HEK293 (cell line): Measurements from ENCODE around the gene TNS4.

Source experiments
- CTCF ChIA-PET: fragments of 350-600 bp; formaldehyde crosslinking; extraction: SDS; loops from one replicate; lab custom pipeline; 2021; ENCODE audit warnings: antibody characterized with exemption; lab: Yijun Ruan, JAX
- POLR2A ChIA-PET: fragments of 300-600 bp; formaldehyde crosslinking; extraction: SDS; loops from one replicate; lab custom pipeline; 2020; ENCODE audit warnings: antibody characterized with exemption, inconsistent platforms; lab: Yijun Ruan, JAX
- H3K27ac ChIP-seq: fragments of 200-500 bp; sonication (Bioruptor generic); 2 replicates; pipeline ENCODE4 v1.5.1; 2014; ENCODE audit warnings: low read depth, low read length, control low read depth, inconsistent platforms; ENCODE audit errors: extremely low read depth
- H3K36me3 ChIP-seq, 2 experiments: fragments of 200-500 bp in 1 of 2; sonication (Bioruptor generic) in 1 of 2; 1 replicate in 1 of 2; 2 replicates in 1 of 2; pipeline ENCODE4 v1.5.1; 2014 to 2017; ENCODE audit warnings: inconsistent platforms in 2 of 2, low read length in 2 of 2; ENCODE audit not compliant: control insufficient read depth in 2 of 2, insufficient read depth in 1 of 2
- H3K4me1 ChIP-seq: fragments of 200-500 bp; sonication (Bioruptor generic); 2 replicates; pipeline ENCODE4 v1.5.1; 2014; ENCODE audit warnings: mild to moderate bottlenecking, low read length, inconsistent platforms; ENCODE audit not compliant: control insufficient read depth, insufficient read depth
- H3K4me3 ChIP-seq: 2 replicates; pipeline ENCODE4 v1.5.1; 2011; ENCODE audit warnings: low read depth, mild to moderate bottlenecking, control low read depth, low read length, moderate library complexity
- H3K9me3 ChIP-seq: fragments of 200-500 bp; sonication (Bioruptor generic); 2 replicates; pipeline ENCODE4 v1.5.1; 2014; ENCODE audit warnings: low read depth, low read length, inconsistent platforms; ENCODE audit not compliant: control insufficient read depth, insufficient read depth
- BCL11A ChIP-seq: fragments of 450-650 bp; formaldehyde crosslinking; IDR thresholded peaks from 2 replicates; pipeline ENCODE4 v1.5.1; 2016; ENCODE audit warnings: low read depth, missing biosample characterization, missing genetic modification characterization
- GLIS2 ChIP-seq: fragments of 450-650 bp; formaldehyde crosslinking; IDR thresholded peaks from 2 replicates; pipeline ENCODE4 v1.5.1; 2016; ENCODE audit warnings: missing biosample characterization, missing genetic modification characterization
- HIC1 ChIP-seq: fragments of 450-650 bp; formaldehyde crosslinking; IDR thresholded peaks from 2 replicates; pipeline ENCODE4 v1.5.1; 2016; ENCODE audit warnings: missing biosample characterization, missing genetic modification characterization
- KLF16 ChIP-seq: fragments of 450-650 bp; formaldehyde crosslinking; IDR thresholded peaks from 2 replicates; pipeline ENCODE4 v1.5.1; 2017; ENCODE audit warnings: missing biosample characterization, missing genetic modification characterization
- SCRT2 ChIP-seq: fragments of 450-650 bp; formaldehyde crosslinking; IDR thresholded peaks from 2 replicates; pipeline ENCODE4 v1.5.1; 2016; ENCODE audit warnings: missing biosample characterization, missing genetic modification characterization
- WT1 ChIP-seq: fragments of 450-650 bp; formaldehyde crosslinking; IDR thresholded peaks from 2 replicates; pipeline ENCODE4 v1.5.1; 2016; ENCODE audit warnings: missing biosample characterization, missing genetic modification characterization
- YY1 ChIP-seq: fragments of 450-650 bp; formaldehyde crosslinking; IDR thresholded peaks from 2 replicates; pipeline ENCODE4 v1.5.1; 2018; ENCODE audit warnings: missing biosample characterization, missing genetic modification characterization
- ZBTB1 ChIP-seq: fragments of 450-650 bp; formaldehyde crosslinking; IDR thresholded peaks from 2 replicates; pipeline ENCODE4 v1.5.1; 2016; ENCODE audit warnings: missing biosample characterization, missing genetic modification characterization
- ZBTB26 ChIP-seq: fragments of 450-650 bp; formaldehyde crosslinking; optimal IDR thresholded peaks from 2 replicates; pipeline ENCODE3; 2016; ENCODE audit warnings: missing biosample characterization, mild to moderate bottlenecking, missing genetic modification characterization
- ZEB2 ChIP-seq: fragments of 450-650 bp; formaldehyde crosslinking; IDR thresholded peaks from 2 replicates; pipeline ENCODE4 v1.5.1; 2016; ENCODE audit warnings: missing biosample characterization, missing genetic modification characterization
- ZFP3 ChIP-seq: fragments of 450-650 bp; formaldehyde crosslinking; IDR thresholded peaks from 2 replicates; pipeline ENCODE4 v1.5.1; 2016; ENCODE audit warnings: low read depth, missing biosample characterization, missing genetic modification characterization
- ZNF10 ChIP-seq: fragments of 450-650 bp; formaldehyde crosslinking; IDR thresholded peaks from 2 replicates; pipeline ENCODE4 v1.5.1; 2017; ENCODE audit warnings: missing biosample characterization, missing genetic modification characterization
- ZNF138 ChIP-seq: fragments of 450-650 bp; formaldehyde crosslinking; IDR thresholded peaks from 2 replicates; pipeline ENCODE4 v1.5.1; 2016; ENCODE audit warnings: missing biosample characterization, missing genetic modification characterization, borderline replicate concordance
- ZNF302 ChIP-seq: fragments of 450-650 bp; formaldehyde crosslinking; IDR thresholded peaks from 2 replicates; pipeline ENCODE4 v1.5.1; 2016; ENCODE audit warnings: missing biosample characterization, missing genetic modification characterization, low read depth
- ZNF324 ChIP-seq: fragments of 450-650 bp; formaldehyde crosslinking; IDR thresholded peaks from 2 replicates; pipeline ENCODE4 v1.5.1; 2016; ENCODE audit warnings: missing biosample characterization, missing genetic modification characterization
- ZNF341 ChIP-seq: fragments of 450-650 bp; formaldehyde crosslinking; IDR thresholded peaks from 2 replicates; pipeline ENCODE4; 2016; ENCODE audit warnings: low read depth, missing biosample characterization, missing genetic modification characterization
- ZNF423 ChIP-seq: fragments of 450-650 bp; formaldehyde crosslinking; IDR thresholded peaks from 2 replicates; pipeline ENCODE4 v1.5.1; 2016; ENCODE audit warnings: missing biosample characterization, missing genetic modification characterization
- ZNF426 ChIP-seq: fragments of 450-650 bp; formaldehyde crosslinking; IDR thresholded peaks from 2 replicates; pipeline ENCODE4 v1.5.1; 2017; ENCODE audit warnings: missing biosample characterization, missing genetic modification characterization, mild to moderate bottlenecking, inconsistent platforms, moderate library complexity
- ZNF488 ChIP-seq: fragments of 450-650 bp; formaldehyde crosslinking; IDR thresholded peaks from 2 replicates; pipeline ENCODE4 v1.5.1; 2016; ENCODE audit warnings: missing biosample characterization, missing genetic modification characterization
- ZNF561 ChIP-seq: fragments of 450-650 bp; IDR thresholded peaks from 2 replicates; pipeline ENCODE4 v1.5.1; 2018; ENCODE audit warnings: missing biosample characterization, missing genetic modification characterization, borderline replicate concordance
- ZNF585B ChIP-seq: fragments of 450-650 bp; formaldehyde crosslinking; IDR thresholded peaks from 2 replicates; pipeline ENCODE4 v1.5.1; 2016; ENCODE audit warnings: missing biosample characterization, missing genetic modification characterization
- ZNF629 ChIP-seq: fragments of 450-650 bp; formaldehyde crosslinking; IDR thresholded peaks from 2 replicates; pipeline ENCODE4 v1.5.1; 2017; ENCODE audit warnings: missing biosample characterization, missing genetic modification characterization
- ZNF707 ChIP-seq: fragments of 450-650 bp; formaldehyde crosslinking; IDR thresholded peaks from 2 replicates; pipeline ENCODE4 v1.5.1; 2016; ENCODE audit warnings: missing biosample characterization, missing genetic modification characterization
- ZNF76 ChIP-seq: fragments of 450-650 bp; formaldehyde crosslinking; IDR thresholded peaks from 2 replicates; pipeline ENCODE4; 2016; ENCODE audit warnings: low read depth, missing biosample characterization, missing genetic modification characterization, borderline replicate concordance
- TF ChIP-seq, protein P1 (sequence below): fragments of 450-650 bp; formaldehyde crosslinking; IDR thresholded peaks from 2 replicates; pipeline ENCODE4 v1.5.1; 2016; ENCODE audit warnings: missing biosample characterization, missing genetic modification characterization
- TF ChIP-seq, protein P2 (sequence below): fragments of 450-650 bp; formaldehyde crosslinking; IDR thresholded peaks from 2 replicates; pipeline ENCODE4 v1.5.1; 2017; ENCODE audit warnings: missing biosample characterization, missing genetic modification characterization
- TF ChIP-seq, protein P3 (sequence below): sonication (generic); formaldehyde crosslinking; IDR thresholded peaks from 2 replicates; pipeline ENCODE4 v1.8.1; 2022; ENCODE audit warnings: mild to moderate bottlenecking, moderate library complexity, missing genetic modification reagents

TNS4 gene

GRCh38 chr17:40443196-40443987 lies 58.0 kb downstream of the TNS4 start, which contains the start of gene IGFBP4:
Gene IGFBP4 (plus strand): TSS chr17:40443450. CDS start chr17:40443736, 286 bp downstream.
- CTCF ChIA-PET: interaction anchor here (0.6 to 9.9 kb wide), 21 partner anchors 10 to 439 kb away, joined by 3 to 194 read pairs (median 4); no protein-coding TSS in a partner anchor
- peak within 1 kb of the TSS; percentile 46; the same call in 1 of the 2 replicates for H3K27ac ChIP-seq
- H3K4me3 ChIP-seq: peak within 1 kb of the TSS; percentile 16
- TF ChIP-seq ZNF426 (tag by site-specific recombination) (no peak), KLF16 (tag by site-specific recombination) (0 out of 2 replicates have a peak, but pooled peaks have one; percentile 26), WT1 (tag by site-specific recombination) (no peak), GLIS2 (tag by site-specific recombination) (peak; percentile 83), ZNF324 (no peak), ZEB2 (tag by site-specific recombination) (no peak), ZNF585B (no peak), ZNF423 (tag by site-specific recombination) (0 out of 2 replicates have a peak, but pooled peaks have one; percentile 62), ZNF341 (tag by site-specific recombination) (peak; percentile 70), ZNF138 (tag by site-specific recombination) (no peak), ZNF488 (tag by site-specific recombination) (no peak), YY1 (tag by site-specific recombination) (no peak), ZNF561 (tag by site-specific recombination) (no peak), BCL11A (tag by site-specific recombination) (no peak), ZNF302 (no peak), ZBTB26 (tag by site-specific recombination) (peak; percentile 48), ZBTB1 (tag by site-specific recombination) (no peak), ZNF10 (tag by site-specific recombination) (no peak), ZNF76 (tag by site-specific recombination) (no peak), ZNF707 (no peak), ZFP3 (tag by site-specific recombination) (no peak), SCRT2 (no peak), HIC1 (tag by site-specific recombination) (peak; percentile 57; the same call in 1 of the 2 replicates), ZNF629 (tag by site-specific recombination) (no peak)
- TF ChIP-seq, protein P1, sequence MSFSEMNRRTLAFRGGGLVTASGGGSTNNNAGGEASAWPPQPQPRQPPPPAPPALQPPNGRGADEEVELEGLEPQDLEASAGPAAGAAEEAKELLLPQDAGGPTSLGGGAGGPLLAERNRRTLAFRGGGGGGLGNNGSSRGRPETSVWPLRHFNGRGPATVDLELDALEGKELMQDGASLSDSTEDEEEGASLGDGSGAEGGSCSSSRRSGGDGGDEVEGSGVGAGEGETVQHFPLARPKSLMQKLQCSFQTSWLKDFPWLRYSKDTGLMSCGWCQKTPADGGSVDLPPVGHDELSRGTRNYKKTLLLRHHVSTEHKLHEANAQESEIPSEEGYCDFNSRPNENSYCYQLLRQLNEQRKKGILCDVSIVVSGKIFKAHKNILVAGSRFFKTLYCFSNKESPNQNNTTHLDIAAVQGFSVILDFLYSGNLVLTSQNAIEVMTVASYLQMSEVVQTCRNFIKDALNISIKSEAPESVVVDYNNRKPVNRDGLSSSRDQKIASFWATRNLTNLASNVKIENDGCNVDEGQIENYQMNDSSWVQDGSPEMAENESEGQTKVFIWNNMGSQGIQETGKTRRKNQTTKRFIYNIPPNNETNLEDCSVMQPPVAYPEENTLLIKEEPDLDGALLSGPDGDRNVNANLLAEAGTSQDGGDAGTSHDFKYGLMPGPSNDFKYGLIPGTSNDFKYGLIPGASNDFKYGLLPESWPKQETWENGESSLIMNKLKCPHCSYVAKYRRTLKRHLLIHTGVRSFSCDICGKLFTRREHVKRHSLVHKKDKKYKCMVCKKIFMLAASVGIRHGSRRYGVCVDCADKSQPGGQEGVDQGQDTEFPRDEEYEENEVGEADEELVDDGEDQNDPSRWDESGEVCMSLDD (tag by site-specific recombination): no peak
- TF ChIP-seq, protein P2, sequence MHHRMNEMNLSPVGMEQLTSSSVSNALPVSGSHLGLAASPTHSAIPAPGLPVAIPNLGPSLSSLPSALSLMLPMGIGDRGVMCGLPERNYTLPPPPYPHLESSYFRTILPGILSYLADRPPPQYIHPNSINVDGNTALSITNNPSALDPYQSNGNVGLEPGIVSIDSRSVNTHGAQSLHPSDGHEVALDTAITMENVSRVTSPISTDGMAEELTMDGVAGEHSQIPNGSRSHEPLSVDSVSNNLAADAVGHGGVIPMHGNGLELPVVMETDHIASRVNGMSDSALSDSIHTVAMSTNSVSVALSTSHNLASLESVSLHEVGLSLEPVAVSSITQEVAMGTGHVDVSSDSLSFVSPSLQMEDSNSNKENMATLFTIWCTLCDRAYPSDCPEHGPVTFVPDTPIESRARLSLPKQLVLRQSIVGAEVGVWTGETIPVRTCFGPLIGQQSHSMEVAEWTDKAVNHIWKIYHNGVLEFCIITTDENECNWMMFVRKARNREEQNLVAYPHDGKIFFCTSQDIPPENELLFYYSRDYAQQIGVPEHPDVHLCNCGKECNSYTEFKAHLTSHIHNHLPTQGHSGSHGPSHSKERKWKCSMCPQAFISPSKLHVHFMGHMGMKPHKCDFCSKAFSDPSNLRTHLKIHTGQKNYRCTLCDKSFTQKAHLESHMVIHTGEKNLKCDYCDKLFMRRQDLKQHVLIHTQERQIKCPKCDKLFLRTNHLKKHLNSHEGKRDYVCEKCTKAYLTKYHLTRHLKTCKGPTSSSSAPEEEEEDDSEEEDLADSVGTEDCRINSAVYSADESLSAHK (tag by site-specific recombination): no peak
- TF ChIP-seq, protein P3, sequence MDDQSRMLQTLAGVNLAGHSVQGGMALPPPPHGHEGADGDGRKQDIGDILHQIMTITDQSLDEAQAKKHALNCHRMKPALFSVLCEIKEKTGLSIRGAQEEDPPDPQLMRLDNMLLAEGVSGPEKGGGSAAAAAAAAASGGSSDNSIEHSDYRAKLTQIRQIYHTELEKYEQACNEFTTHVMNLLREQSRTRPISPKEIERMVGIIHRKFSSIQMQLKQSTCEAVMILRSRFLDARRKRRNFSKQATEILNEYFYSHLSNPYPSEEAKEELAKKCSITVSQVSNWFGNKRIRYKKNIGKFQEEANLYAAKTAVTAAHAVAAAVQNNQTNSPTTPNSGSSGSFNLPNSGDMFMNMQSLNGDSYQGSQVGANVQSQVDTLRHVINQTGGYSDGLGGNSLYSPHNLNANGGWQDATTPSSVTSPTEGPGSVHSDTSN: peak; percentile 38; the same call in 1 of the 2 replicates

More at GRCh38 chr17:40443196-40443987, 58.0 kb downstream of the TNS4 start, which contains the start of gene IGFBP4:
- Histone ChIP-seq H3K36me3 (no peaks in the 10 kb centered on the region), H3K4me1 (no peaks in the 10 kb centered on the region; the same call in 1 of the 2 replicates), H3K9me3 (no peaks in the 10 kb centered on the region)
- POLR2A ChIA-PET: interaction anchor here (0.7 to 2.2 kb wide), 4 partner anchors 26 to 90 kb away, joined by 3 to 13 read pairs (median 6); partner anchors contain the start of gene TOP2A
